ENCODE data around the gene PSD.

PSD gene

DNA sequence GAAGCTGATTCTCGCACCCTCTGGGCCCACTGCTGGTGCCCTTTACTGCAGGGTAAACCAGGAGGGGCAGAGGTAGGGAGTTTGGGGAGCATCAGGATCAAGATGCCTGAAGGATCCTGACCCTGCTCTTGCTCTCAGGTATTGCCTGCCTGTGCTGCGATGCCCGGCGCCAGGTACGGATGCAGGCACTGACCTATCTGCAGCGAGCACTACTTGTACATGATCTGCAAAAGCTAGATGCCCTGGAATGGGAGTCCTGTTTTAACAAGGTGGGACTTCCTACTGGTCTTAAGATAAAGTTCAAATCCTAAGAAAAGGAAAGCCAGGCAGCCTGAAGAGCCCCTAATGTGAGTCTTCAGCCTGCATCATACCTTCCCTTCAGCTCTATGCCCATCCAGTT, 39.2 kb downstream of the PSD start:
- peaks cover 3% of the 10 kb centered on the region for H3K4me1 ChIP-seq (ENCODE audit: control insufficient read depth, low read length)
- no peaks in the 10 kb centered on the region for H3K9me3 ChIP-seq (ENCODE audit: control insufficient read depth, insufficient read depth, low read length)
- no peak for TF ChIP-seq EZH2phosphoT487 (IDR thresholded peaks at IDR 0.05; ENCODE audit: borderline replicate concordance, low read length)
- TF ChIP-seq, protein P1, sequence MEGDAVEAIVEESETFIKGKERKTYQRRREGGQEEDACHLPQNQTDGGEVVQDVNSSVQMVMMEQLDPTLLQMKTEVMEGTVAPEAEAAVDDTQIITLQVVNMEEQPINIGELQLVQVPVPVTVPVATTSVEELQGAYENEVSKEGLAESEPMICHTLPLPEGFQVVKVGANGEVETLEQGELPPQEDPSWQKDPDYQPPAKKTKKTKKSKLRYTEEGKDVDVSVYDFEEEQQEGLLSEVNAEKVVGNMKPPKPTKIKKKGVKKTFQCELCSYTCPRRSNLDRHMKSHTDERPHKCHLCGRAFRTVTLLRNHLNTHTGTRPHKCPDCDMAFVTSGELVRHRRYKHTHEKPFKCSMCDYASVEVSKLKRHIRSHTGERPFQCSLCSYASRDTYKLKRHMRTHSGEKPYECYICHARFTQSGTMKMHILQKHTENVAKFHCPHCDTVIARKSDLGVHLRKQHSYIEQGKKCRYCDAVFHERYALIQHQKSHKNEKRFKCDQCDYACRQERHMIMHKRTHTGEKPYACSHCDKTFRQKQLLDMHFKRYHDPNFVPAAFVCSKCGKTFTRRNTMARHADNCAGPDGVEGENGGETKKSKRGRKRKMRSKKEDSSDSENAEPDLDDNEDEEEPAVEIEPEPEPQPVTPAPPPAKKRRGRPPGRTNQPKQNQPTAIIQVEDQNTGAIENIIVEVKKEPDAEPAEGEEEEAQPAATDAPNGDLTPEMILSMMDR (IDR thresholded peaks at IDR 0.05; ENCODE audit: low read depth, low read length, poor library complexity, severe bottlenecking): no peak
- no peak overlapping the region for H3K4me2 ChIP-seq (ENCODE audit: low read length)
- H4K20me1 ChIP-seq (ENCODE audit: control insufficient read depth, insufficient read depth, low read depth, low read length): no peaks in the 10 kb centered on the region
- no peaks in the 10 kb centered on the region for H3K9me2 ChIP-seq (replicated peaks; ENCODE audit: control insufficient read depth, low read length)
- no peaks in the 10 kb centered on the region for H3F3A ChIP-seq (ENCODE audit: control insufficient read depth, insufficient read depth)
- H3K27ac ChIP-seq (ENCODE audit: low read depth, low read length): no peak overlapping the region
- H3K4me3 ChIP-seq (ENCODE audit: low read length): no peak overlapping the region
- no peaks in the 10 kb centered on the region for H3K27me3 ChIP-seq (ENCODE audit: control insufficient read depth, low read length)
- peaks cover 43% of the 10 kb centered on the region for H3K36me3 ChIP-seq (ENCODE audit: control insufficient read depth, low read length)
- no peaks in the 10 kb centered on the region for H3K79me2 ChIP-seq (ENCODE audit: control insufficient read depth, low read length)

DNA sequence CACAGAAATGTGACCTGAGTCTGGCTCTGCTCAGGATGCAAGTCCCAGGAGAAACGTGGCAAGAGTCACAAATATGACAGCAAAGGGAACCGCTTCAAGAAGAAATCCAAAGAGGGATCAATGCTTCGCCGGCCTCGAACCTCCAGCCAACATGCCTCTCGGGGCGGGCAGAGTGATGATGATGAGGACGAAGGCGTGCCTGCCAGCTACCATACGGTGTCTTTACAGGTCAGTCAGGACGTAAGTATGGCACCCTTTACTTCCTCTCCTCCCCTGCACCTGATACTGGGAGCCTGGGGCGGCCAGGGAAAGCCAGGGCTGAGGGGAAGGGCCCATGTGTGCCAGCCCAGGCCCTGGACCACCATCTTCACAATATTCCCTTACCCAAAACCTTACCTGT, 41.7 kb downstream of the PSD start:
- Histone ChIP-seq H3K27me3 (ENCODE audit: control insufficient read depth, low read length) (no peaks in the 10 kb centered on the region), H3K4me2 (ENCODE audit: low read length) (no peak overlapping the region), H3K79me2 (ENCODE audit: control insufficient read depth, low read length) (no peaks in the 10 kb centered on the region), H3K36me3 (ENCODE audit: control insufficient read depth, low read length) (peaks cover 51% of the 10 kb centered on the region), H3K27ac (ENCODE audit: low read depth, low read length) (no peak overlapping the region), H3K4me3 (ENCODE audit: low read length) (no peak overlapping the region), H3F3A (ENCODE audit: control insufficient read depth, insufficient read depth) (no peaks in the 10 kb centered on the region), H3K4me1 (ENCODE audit: control insufficient read depth, low read length) (no peaks in the 10 kb centered on the region), H4K20me1 (ENCODE audit: control insufficient read depth, insufficient read depth, low read depth, low read length) (no peaks in the 10 kb centered on the region), H3K9me2 (replicated peaks; ENCODE audit: control insufficient read depth, low read length) (no peaks in the 10 kb centered on the region), H3K9me3 (ENCODE audit: control insufficient read depth, insufficient read depth, low read length) (no peaks in the 10 kb centered on the region)
- TF ChIP-seq, protein P1 (IDR thresholded peaks at IDR 0.05; ENCODE audit: low read depth, low read length, poor library complexity, severe bottlenecking): no peak
- no peak for TF ChIP-seq EZH2phosphoT487 (IDR thresholded peaks at IDR 0.05; ENCODE audit: borderline replicate concordance, low read length)

DNA sequence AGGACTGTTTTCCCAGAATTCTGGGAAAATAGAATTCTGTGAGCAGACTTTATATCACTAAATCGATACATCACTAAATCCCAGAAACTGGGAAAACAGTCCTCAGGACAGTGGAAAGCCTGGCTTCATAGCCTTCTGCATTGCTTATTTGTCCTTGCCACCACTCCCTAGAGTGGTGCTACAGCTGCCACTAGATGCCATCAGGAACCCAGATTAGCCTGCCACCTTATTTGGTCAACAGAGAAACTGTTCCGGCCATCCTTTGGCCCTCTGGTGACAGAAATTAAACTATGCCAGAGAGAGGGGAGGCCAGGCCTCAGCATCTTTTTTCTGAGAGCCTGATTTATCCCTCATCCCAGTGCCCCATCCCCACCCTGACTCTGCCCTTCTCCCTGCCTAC, 42.7 kb downstream of the PSD start:
- Histone ChIP-seq H3K79me2 (ENCODE audit: control insufficient read depth, low read length) (no peaks in the 10 kb centered on the region), H3K27ac (ENCODE audit: low read depth, low read length) (no peak overlapping the region), H3K9me2 (replicated peaks; ENCODE audit: control insufficient read depth, low read length) (no peaks in the 10 kb centered on the region), H3K4me2 (ENCODE audit: low read length) (no peak overlapping the region), H3F3A (ENCODE audit: control insufficient read depth, insufficient read depth) (no peaks in the 10 kb centered on the region), H3K4me3 (ENCODE audit: low read length) (no peak overlapping the region), H3K4me1 (ENCODE audit: control insufficient read depth, low read length) (no peaks in the 10 kb centered on the region), H3K36me3 (ENCODE audit: control insufficient read depth, low read length) (peaks cover 55% of the 10 kb centered on the region), H4K20me1 (ENCODE audit: control insufficient read depth, insufficient read depth, low read depth, low read length) (no peaks in the 10 kb centered on the region), H3K27me3 (ENCODE audit: control insufficient read depth, low read length) (no peaks in the 10 kb centered on the region), H3K9me3 (ENCODE audit: control insufficient read depth, insufficient read depth, low read length) (no peaks in the 10 kb centered on the region)
- TF ChIP-seq EZH2phosphoT487 (IDR thresholded peaks at IDR 0.05; ENCODE audit: borderline replicate concordance, low read length): no peak
- TF ChIP-seq, protein P1 (IDR thresholded peaks at IDR 0.05; ENCODE audit: low read depth, low read length, poor library complexity, severe bottlenecking): no peak

DNA sequence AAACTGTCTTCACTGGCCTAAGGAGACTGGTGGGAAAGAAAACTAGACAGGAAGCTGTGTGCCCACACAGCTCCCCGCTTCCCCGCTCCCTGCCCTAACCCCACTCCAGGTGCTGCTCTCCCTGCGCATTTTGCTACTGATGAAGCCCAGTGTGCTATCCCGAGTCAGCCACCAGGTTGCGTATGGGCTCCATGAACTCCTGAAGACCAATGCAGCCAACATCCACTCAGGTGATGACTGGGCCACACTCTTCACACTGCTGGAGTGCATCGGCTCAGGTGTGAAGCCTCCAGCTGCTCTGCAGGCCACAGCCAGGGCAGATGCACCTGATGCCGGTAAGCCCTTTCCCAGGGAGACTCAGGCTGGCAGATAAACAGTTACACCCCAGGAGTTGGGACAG, 43.3 kb downstream of the PSD start:
- TF ChIP-seq, protein P1 (IDR thresholded peaks at IDR 0.05; ENCODE audit: low read depth, low read length, poor library complexity, severe bottlenecking): no peak
- no peak for TF ChIP-seq EZH2phosphoT487 (IDR thresholded peaks at IDR 0.05; ENCODE audit: borderline replicate concordance, low read length)
- Histone ChIP-seq H3K4me3 (ENCODE audit: low read length) (no peak overlapping the region), H3K79me2 (ENCODE audit: control insufficient read depth, low read length) (no peaks in the 10 kb centered on the region), H3K9me3 (ENCODE audit: control insufficient read depth, insufficient read depth, low read length) (no peaks in the 10 kb centered on the region), H3K4me1 (ENCODE audit: control insufficient read depth, low read length) (no peaks in the 10 kb centered on the region), H4K20me1 (ENCODE audit: control insufficient read depth, insufficient read depth, low read depth, low read length) (no peaks in the 10 kb centered on the region), H3K9me2 (replicated peaks; ENCODE audit: control insufficient read depth, low read length) (no peaks in the 10 kb centered on the region), H3K27ac (ENCODE audit: low read depth, low read length) (no peak overlapping the region), H3K27me3 (ENCODE audit: control insufficient read depth, low read length) (no peaks in the 10 kb centered on the region), H3K36me3 (ENCODE audit: control insufficient read depth, low read length) (peaks cover 58% of the 10 kb centered on the region), H3K4me2 (ENCODE audit: low read length) (no peak overlapping the region), H3F3A (ENCODE audit: control insufficient read depth, insufficient read depth) (no peaks in the 10 kb centered on the region)

All from DOHH2 (cell line).